Measurements from ENCODE around the gene SHISA7.

Gene SHISA7

DNA sequence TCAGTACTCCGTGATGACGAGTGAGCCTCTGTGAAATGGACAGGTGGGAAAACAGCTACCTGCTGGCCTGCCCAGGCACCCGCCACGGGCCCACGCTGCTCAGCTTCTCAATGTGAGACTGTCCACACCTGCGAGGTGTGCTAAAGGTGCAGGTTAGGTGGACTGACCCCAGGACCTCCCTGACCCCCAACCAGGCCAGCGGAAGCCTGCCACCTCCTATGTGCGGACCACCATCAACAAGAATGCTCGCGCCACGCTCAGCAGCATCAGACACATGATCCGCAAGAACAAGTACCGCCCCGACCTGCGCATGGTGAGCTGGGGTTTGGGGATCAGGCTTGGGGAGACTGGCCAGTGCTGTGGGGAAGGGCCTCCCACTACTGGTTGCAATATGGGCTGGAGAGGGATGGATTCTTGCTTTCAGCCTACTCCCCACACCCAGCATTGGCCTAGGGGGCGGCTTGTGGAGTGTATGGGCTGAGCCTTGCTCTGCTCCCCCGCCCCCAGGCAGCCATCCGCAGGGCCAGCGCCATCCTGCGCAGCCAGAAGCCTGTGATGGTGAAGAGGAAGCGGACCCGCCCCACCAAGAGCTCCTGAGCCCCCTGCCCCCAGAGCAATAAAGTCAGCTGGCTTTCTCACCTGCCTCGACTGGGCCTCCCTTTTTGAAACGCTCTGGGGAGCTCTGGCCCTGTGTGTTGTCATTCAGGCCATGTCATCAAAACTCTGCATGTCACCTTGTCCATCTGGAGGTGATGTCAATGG is 55.2 kb downstream of the SHISA7 start:
- DNase-seq (ENCODE audit: low spot score): no peak

GRCh38 chr19:55386493-55386971 is 56.6 kb downstream of the SHISA7 start:
- peak; percentile 59 for DNase-seq (ENCODE audit: low spot score)

- DNase-seq (ENCODE audit: low spot score): peak; percentile 97
Observed at GRCh38 chr19:55385724-55386492, 57.2 kb downstream of the SHISA7 start, which contains the start of gene RPL28. Gene RPL28 (plus strand): TSS chr19:55385932. CDS start chr19:55386358, 426 bp downstream.

DNA sequence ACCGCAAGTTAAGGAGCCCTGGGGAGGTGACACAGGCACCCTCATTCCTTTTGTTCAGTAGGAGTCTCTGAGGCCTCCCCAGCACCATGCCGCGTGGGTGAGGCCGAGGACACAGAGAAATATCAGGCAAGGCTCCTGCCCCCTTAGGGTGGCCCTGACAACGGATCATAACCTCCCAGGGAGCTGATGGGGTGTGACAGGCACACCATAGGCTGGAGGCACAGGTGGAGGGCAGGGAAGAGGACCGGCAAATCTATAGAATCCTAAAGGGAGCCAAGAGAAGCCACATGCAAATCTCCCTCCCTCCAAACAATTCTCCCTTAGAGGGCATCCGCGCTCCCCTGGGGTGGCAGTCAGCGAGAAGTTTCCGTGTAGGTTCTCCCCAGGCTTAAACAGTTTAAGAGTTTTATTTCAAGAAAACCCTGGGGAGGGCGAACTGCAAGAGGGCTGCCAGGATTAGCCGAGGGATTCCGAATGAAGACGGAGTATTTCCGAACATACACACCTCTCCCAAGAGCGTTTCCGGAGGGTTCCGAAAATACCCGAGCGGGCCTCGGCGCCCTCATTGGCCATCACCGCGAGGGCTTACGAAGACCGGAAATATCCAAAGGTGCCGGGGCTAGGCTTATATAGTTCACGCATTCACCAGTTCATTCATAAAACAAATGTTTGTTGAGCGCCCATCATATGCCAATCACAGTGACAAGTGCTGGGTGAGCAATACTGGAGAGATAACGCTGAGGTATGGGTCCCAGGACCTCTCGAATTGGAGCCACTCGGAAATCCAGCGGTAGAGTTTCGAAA is 58.0 kb downstream of the SHISA7 start:
- peak; percentile 94 for DNase-seq (ENCODE audit: low spot score)

GRCh38 chr19:55384131-55384919 is 58.8 kb downstream of the SHISA7 start, which contains the start of gene TMEM238:
Gene TMEM238 (minus strand): TSS chr19:55384292. CDS start chr19:55384259, 33 bp downstream.
- peak; percentile 62 for DNase-seq (ENCODE audit: low spot score)

- DNase-seq (ENCODE audit: low spot score): peak; percentile 77
Observed at GRCh38 chr19:55383279-55384130, 59.6 kb downstream of the SHISA7 start.

- no peak for DNase-seq (ENCODE audit: low spot score)
Observed at GRCh38 chr19:55382522-55383054, 60.5 kb downstream of the SHISA7 start.

DNA sequence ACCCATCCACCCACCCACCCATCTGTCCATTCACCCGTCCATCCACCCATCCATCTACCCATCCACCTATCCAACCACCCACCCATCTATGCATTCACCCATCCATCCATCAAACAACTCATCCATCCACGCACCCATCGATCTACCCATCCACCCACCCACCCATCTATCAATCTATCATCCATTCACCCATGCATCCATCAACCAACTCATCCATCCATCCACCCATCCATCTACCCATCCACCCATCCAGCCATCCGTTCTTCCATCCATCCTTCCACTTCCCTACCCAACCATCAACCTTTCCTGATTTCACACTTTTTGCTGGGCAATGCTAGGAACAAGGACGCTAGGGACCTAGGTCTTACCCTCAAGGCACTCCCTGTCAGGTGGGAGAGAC is 61.1 kb downstream of the SHISA7 start:
- DNase-seq (ENCODE audit: low spot score): no peak

- DNase-seq (ENCODE audit: low spot score): no peak
Observed at GRCh38 chr19:55379174-55379573, 63.9 kb downstream of the SHISA7 start.
